GM12873 (cell line): ENCODE results near the gene FYN.

ENCODE experiments used
- CTCF ChIP-seq: IDR thresholded peaks from 2 replicates; pipeline ENCODE4 v1.5.1; 2012; ENCODE audit warnings: low read depth, mild to moderate bottlenecking, moderate library complexity, low read length, control low read depth; ENCODE audit not compliant: insufficient read depth; ENCODE audit errors: missing control alignments

Gene FYN

GRCh38 chr6:111806561-111807497 lies 66.4 kb downstream of the FYN start:
- TF ChIP-seq CTCF, result no peak

- TF ChIP-seq CTCF, result no peak
Observed at GRCh38 chr6:111806165-111806547, 67.1 kb downstream of the FYN start.

- TF ChIP-seq CTCF, result no peak
Observed at GRCh38 chr6:111805511-111806164, 67.6 kb downstream of the FYN start.

- peak; percentile 18 for TF ChIP-seq CTCF
Observed at GRCh38 chr6:111804627-111805235, 68.5 kb downstream of the FYN start.

- no peak for TF ChIP-seq CTCF
Observed at GRCh38 chr6:111803804-111804203, 69.4 kb downstream of the FYN start.

GRCh38 chr6:111803371-111803770 lies 69.9 kb downstream of the FYN start:
- TF ChIP-seq CTCF, result no peak

- no peak for TF ChIP-seq CTCF
Observed at GRCh38 chr6:111802720-111803330, 70.4 kb downstream of the FYN start.
